Lower lobe of right lung (tissue), 2 donors: Measurements from ENCODE around the gene SLC9A9. TPM values are rescaled to one million over a fixed set of nuclear protein-coding genes. Genes with fewer than 3 reads are reported as not detected.

Source experiments
- ATAC-seq, 2 donors: fragments of 200-7000 bp; cut with Tn5 transposase; one replicate each; pipeline ENCODE4 v1.9.1; 2020 to 2022; ENCODE audit warnings: mild to moderate bottlenecking in 2 of 2, moderate library complexity in 2 of 2
- DNase-seq: peaks from one replicate; pipeline ENCODE4 v3.0.0-alpha.2; 2020
- H3K27ac ChIP-seq: fragments of 200-600 bp; one replicate; pipeline ENCODE4 v1.8.0; 2022
- H3K27me3 ChIP-seq: fragments of 200-600 bp; one replicate; pipeline ENCODE4 v1.8.0; 2022; ENCODE audit warnings: low read depth
- H3K36me3 ChIP-seq: fragments of 200-600 bp; one replicate; pipeline ENCODE4 v1.8.0; 2022; ENCODE audit warnings: mild to moderate bottlenecking
- H3K4me1 ChIP-seq: fragments of 200-600 bp; one replicate; pipeline ENCODE4 v1.8.0; 2022
- H3K4me3 ChIP-seq: fragments of 200-600 bp; one replicate; pipeline ENCODE4 v1.8.0; 2022; ENCODE audit warnings: mild to moderate bottlenecking
- H3K9me3 ChIP-seq: fragments of 200-600 bp; one replicate; pipeline ENCODE4 v1.8.0; 2022
- intact Hi-C: fragments of 100-400 bp; cut with DNase I; formaldehyde crosslinking; loops from one replicate; pipeline ENCODE4 v1.11.0; 2022
- total RNA-seq: library from RNA; stranded (reverse); fragmentation: NEBNext Ultra II Directional; extraction: Animal tissue kit (Norgen Biotek cat#: 25700); gene quantifications from one replicate; pipeline ENCODE4 v1.2.1, GENCODE V29; 2021
- TF ChIP-seq, protein P1 (sequence below): fragments of 200-600 bp; IDR thresholded peaks from one replicate; pipeline ENCODE4 v1.8.0; 2022; ENCODE audit warnings: antibody characterized with exemption, mild to moderate bottlenecking
- donor health status: DM: no; HTN: yes; CAD: no; lungs with severe emphysema.

SLC9A9 gene
- total RNA-seq, 1 donor from 2014 or later: 15.6 TPM

DNA sequence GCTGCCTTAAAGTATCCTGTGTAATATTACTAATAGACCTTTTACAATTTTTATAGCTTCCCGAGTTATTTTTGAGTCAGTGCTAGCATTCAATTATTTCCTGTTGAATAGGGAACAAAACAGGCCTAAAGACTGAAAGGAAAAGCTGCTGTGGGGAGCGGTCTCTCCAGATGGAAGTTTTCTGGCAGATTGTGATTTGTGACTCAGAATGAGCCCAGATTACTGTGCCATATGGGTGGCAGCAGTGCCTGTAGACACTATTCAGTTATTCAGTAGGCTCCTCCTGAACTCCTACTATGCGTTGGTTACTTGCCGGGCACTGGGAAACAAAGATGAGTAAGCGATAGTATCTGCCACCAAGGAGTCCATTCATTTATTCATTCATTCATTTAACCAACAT, 516.9 kb downstream of the SLC9A9 start:
- DNase-seq: no peak
- Histone ChIP-seq H3K4me1 (no peaks in the 10 kb centered on the region), H3K9me3 (no peaks in the 10 kb centered on the region), H3K27me3 (no peaks in the 10 kb centered on the region), H3K4me3 (no peak overlapping the region), H3K36me3 (no peaks in the 10 kb centered on the region), H3K27ac (no peak overlapping the region)
- no peak for ATAC-seq
- intact Hi-C loops: no loop called here
- TF ChIP-seq, protein P1, sequence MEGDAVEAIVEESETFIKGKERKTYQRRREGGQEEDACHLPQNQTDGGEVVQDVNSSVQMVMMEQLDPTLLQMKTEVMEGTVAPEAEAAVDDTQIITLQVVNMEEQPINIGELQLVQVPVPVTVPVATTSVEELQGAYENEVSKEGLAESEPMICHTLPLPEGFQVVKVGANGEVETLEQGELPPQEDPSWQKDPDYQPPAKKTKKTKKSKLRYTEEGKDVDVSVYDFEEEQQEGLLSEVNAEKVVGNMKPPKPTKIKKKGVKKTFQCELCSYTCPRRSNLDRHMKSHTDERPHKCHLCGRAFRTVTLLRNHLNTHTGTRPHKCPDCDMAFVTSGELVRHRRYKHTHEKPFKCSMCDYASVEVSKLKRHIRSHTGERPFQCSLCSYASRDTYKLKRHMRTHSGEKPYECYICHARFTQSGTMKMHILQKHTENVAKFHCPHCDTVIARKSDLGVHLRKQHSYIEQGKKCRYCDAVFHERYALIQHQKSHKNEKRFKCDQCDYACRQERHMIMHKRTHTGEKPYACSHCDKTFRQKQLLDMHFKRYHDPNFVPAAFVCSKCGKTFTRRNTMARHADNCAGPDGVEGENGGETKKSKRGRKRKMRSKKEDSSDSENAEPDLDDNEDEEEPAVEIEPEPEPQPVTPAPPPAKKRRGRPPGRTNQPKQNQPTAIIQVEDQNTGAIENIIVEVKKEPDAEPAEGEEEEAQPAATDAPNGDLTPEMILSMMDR: no peak

DNA sequence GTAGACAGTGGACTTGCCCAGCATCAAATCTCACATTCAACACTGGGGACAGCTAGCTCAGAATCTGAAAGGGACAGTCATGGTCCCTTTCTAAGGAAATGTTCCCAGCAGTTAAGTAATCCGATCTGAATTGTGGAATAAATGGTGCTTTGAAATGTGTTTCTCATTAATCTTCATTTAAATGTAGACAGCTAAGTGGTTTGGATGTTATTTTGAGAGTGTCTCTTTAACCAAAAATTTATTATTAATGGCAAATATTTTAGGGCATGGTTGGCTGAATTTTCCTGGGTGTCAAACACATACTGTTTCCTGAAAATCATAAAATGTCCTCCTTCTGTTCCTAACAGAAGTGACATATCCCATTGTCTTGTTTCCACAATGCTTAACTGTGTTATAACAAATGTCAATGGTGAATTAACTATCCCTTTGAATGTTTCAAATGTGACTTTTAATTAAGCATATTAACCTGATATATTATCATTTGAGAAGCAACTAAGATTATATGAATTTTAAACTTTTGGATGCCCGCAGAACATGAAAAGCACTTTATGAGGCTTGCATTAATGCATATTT, 517.9 kb downstream of the SLC9A9 start:
- TF ChIP-seq, protein P1: no peak
- Histone ChIP-seq H3K9me3 (no peaks in the 10 kb centered on the region), H3K36me3 (no peaks in the 10 kb centered on the region), H3K27me3 (no peaks in the 10 kb centered on the region), H3K27ac (no peak overlapping the region), H3K4me3 (no peak overlapping the region), H3K4me1 (no peaks in the 10 kb centered on the region)
- ATAC-seq (no peak), DNase-seq (no peak)
- intact Hi-C loops: no loop called here

DNA sequence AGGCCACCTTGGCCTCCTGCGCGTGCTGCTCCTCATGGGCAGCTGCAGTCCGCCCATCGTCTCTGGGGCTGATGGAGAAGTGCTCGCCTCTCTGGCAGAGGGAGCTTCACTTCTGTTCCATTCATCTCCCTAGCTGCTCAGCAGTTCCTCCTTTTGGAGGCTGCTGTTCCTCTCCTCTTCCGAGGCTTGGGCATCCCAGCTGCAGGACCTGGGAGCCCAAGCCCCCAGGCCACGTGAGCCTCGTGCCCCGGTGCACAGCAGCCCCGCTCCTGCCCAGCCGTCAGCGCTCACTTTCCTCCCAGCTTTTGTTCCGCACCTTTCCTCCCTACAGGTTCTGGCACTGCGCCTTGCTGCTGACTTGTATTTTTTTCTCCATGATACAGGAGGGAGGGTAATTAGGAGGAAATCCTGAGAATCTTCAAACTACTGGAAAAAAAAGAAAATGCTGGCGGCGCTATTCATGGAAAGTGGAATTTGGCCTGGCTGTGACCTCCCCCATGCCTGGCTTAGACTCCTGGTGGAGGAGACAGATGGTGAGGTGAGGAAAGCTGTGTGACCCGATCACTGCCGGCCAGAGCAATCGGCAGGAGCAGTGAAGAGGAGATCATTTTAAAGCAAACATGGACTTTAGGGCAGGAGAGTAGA, 518.6 kb downstream of the SLC9A9 start:
- Histone ChIP-seq H3K36me3 (no peaks in the 10 kb centered on the region), H3K27me3 (no peaks in the 10 kb centered on the region), H3K4me1 (no peaks in the 10 kb centered on the region), H3K27ac (no peak overlapping the region), H3K4me3 (no peak overlapping the region), H3K9me3 (no peaks in the 10 kb centered on the region)
- DNase-seq (no peak), ATAC-seq (peak in 1 of 2 donors; percentile 36)
- intact Hi-C loops: no loop called here
- TF ChIP-seq, protein P1: no peak

DNA sequence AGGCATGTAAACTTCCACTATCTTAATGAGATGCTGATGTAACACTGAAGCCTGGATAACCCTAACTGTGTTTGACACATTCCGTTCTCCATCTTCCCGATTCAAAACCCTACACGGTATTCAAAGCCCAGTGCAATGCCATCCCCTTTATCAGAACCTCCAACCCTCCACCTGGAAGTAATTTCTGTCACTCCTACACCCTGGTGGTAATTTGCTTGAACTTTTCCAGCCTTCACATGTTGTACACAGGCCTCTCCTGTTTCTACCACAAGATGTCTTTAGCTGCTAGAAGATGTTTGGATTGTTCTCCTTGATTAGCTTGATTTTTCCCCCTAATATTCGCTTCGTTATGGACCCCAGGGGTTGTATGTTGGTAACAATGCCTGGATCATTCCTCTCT, 519.8 kb downstream of the SLC9A9 start:
- ATAC-seq: no peak
- no peak overlapping the region for H3K4me3 ChIP-seq
- H3K4me1 ChIP-seq: no peaks in the 10 kb centered on the region
- DNase-seq: no peak
- H3K9me3 ChIP-seq: no peaks in the 10 kb centered on the region
- intact Hi-C loops: no loop called here
- no peaks in the 10 kb centered on the region for H3K27me3 ChIP-seq
- TF ChIP-seq, protein P1: no peak
- no peak overlapping the region for H3K27ac ChIP-seq
- H3K36me3 ChIP-seq: no peaks in the 10 kb centered on the region

DNA sequence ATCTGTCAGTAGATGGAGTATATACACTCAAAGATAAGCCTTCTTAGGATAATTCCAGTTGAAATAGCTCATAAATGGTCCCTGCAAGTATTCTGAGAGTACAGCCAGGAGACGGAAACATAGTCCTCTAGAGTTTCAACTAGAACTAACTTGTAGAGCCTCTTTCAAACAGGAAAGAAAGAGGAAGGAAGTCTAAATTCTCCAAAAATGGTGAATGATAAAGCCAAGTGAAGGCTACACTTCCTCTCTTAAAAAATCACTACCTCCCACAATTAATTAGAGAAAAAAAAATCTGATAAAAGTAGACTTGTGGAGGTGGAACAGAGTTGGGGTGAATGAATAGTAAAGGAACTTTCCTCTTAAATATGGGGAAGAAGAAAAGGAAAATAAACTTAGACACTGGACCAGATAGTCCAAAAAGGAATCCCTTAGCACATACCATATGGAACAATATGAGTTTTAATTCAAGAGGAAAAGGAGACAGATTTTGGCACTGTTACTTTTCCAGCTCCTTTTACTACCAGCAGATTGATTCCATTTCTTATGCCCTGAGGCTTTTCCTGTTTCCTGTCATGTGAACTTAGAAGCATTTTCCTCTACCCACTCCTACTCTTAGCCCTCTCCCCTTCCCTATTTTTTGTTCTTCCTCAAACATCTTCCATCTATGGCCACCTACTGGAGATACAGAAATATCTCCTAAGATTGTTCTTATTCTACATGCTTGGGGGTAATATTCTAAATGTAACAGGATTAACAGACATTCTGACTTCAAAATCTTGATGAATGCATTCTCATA, 521.1 kb downstream of the SLC9A9 start:
- Histone ChIP-seq H3K4me1 (no peaks in the 10 kb centered on the region), H3K36me3 (no peaks in the 10 kb centered on the region), H3K9me3 (no peaks in the 10 kb centered on the region), H3K27me3 (no peaks in the 10 kb centered on the region), H3K27ac (no peak overlapping the region), H3K4me3 (no peak overlapping the region)
- TF ChIP-seq, protein P1: no peak
- DNase-seq (no peak), ATAC-seq (no peak)
- intact Hi-C loops: no loop called here
